ENCODE results near the gene RPS6KA2. TPM values are rescaled to one million over a fixed set of nuclear protein-coding genes. Genes with fewer than 3 reads are reported as not detected.

Gene RPS6KA2
- total and polyA plus RNA-seq, 2 donors (not counting 1 experiment from before 2014, with no cell fraction given), result 2.2 to 16.0 TPM

- Histone ChIP-seq H2AFZ (ENCODE audit: insufficient read depth, low read depth, low read length, poor library complexity, severe bottlenecking) (no peak overlapping the region), H3K4me2 (replicated peaks; ENCODE audit: low read depth, low read length, poor library complexity, severe bottlenecking) (no peak overlapping the region), H3K4me1 (ENCODE audit: control insufficient read depth in 2 of 2, insufficient read depth in 2 of 2, low read length in 2 of 2) (peaks cover 18 to 23% of the 10 kb centered on the region in 2 donors), H3K9me3 (ENCODE audit: control extremely low read depth in 1 of 3, control insufficient read depth in 2 of 3, insufficient read depth in 1 of 3, low read length in 2 of 3) (peaks cover 6 to 13% (median 10%) of the 10 kb centered on the region in 3 donors), H3K79me2 (ENCODE audit: control insufficient read depth, insufficient read depth, low read length) (no peaks in the 10 kb centered on the region), H3K4me3 (ENCODE audit: control extremely low read depth in 1 of 5, extremely low read depth in 1 of 5, insufficient read depth in 1 of 5, low read depth in 2 of 5, low read length in 4 of 5) (no peak overlapping the region), H3K36me3 (replicated peaks in 1 of 2; ENCODE audit: control extremely low read depth in 1 of 2, control insufficient read depth in 1 of 2, extremely low read depth in 1 of 2, insufficient read depth in 2 of 2, low read length in 1 of 2) (no peaks in the 10 kb centered on the region), H3K9ac (ENCODE audit: low read length) (no peak overlapping the region), H4K20me1 (ENCODE audit: control insufficient read depth, insufficient read depth, low read length, poor library complexity, severe bottlenecking) (no peaks in the 10 kb centered on the region), H3K27ac (ENCODE audit: low read length in 2 of 2) (no peak overlapping the region), H3K27me3 (replicated peaks in 1 of 4; ENCODE audit: control extremely low read depth in 1 of 4, control insufficient read depth in 3 of 4, insufficient read depth in 4 of 4, low read length in 3 of 4) (peaks cover 0 to 31% (median 20%) of the 10 kb centered on the region in 4 experiments)
- intact Hi-C loops (cut with micrococcal nuclease), result no loop called here
- Mint-ChIP-seq H3K4me1 (peaks cover 22% of the 10 kb centered on the region), H3K9me3 (ENCODE audit: insufficient read depth) (peaks cover 11% of the 10 kb centered on the region), H3K4me3 (no peak overlapping the region), H3K27me3 (peaks cover 40% of the 10 kb centered on the region), H3K27ac (no peak overlapping the region)
- DNase-seq (no peak), ATAC-seq (ENCODE audit: low read depth) (no peak)
- ChIA-PET POLR2A (no interaction called here), CTCF (interaction anchor here (0.8 to 1.2 kb wide), 2 partner anchors 9 to 132 kb away, joined by 3 read pairs; no protein-coding TSS in a partner anchor)
- no peak for TF ChIP-seq EZH2 (IDR thresholded peaks at IDR 0.05; ENCODE audit: borderline replicate concordance, insufficient read depth, low read depth, low read length, poor library complexity, severe bottlenecking)
- no peak for TF ChIP-seq CTCF (IDR thresholded peaks at IDR 0.05)
- WGBS (ENCODE audit: insufficient coverage), result 93% methylated on average over 3 of the region's 3 CpGs
These were observed 15.6 kb upstream of the RPS6KA2 start for GRCh38 chr6:166642646-166643045.

DNA sequence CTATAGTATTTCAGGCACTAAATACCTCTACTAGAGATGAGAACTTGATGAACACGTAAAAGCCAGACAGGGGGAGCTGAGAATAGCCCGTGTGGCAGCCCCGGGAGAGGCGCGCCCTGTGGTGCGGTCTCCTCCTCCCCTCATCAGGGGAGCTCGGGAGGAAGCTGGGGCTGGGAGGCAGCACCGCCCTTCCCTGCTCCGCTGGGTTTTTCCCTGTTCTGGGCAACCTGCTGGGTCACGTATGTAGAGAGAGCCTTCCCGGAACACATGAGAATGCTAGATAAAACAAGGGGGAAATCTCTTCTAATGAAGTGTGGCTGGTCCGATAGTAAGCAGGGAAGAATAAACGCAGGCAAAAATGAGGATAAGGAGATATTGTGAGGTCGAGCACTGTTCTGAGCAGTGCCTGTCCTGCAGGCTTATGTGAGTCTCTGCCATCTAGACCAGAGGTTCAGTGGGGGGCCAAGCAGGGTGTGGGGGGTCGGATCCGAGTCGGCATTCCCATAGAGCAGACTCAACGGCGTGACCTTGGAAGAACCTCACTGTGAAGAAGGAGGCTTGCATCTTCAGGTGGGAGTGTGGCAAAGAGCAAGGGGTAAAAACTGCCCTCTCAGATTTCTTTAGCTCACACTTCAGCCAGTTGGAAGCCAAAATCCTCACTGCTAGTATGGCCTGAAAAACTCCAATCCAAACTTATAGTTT lies 13.4 kb upstream of the RPS6KA2 start:
- H3K79me2 ChIP-seq (ENCODE audit: control insufficient read depth, insufficient read depth, low read length), result no peaks in the 10 kb centered on the region
- H2AFZ ChIP-seq (ENCODE audit: insufficient read depth, low read depth, low read length, poor library complexity, severe bottlenecking), result no peak overlapping the region
- DNase-seq, result no peak
- H3K4me1 Mint-ChIP-seq, result peaks cover 26% of the 10 kb centered on the region
- peaks cover 6 to 13% (median 8%) of the 10 kb centered on the region in 3 donors for H3K9me3 ChIP-seq (ENCODE audit: control extremely low read depth in 1 of 3, control insufficient read depth in 2 of 3, insufficient read depth in 1 of 3, low read length in 2 of 3)
- no peaks in the 10 kb centered on the region for H3K36me3 ChIP-seq (replicated peaks in 1 of 2; ENCODE audit: control extremely low read depth in 1 of 2, control insufficient read depth in 1 of 2, extremely low read depth in 1 of 2, insufficient read depth in 2 of 2, low read length in 1 of 2)
- H3K4me2 ChIP-seq (replicated peaks; ENCODE audit: low read depth, low read length, poor library complexity, severe bottlenecking), result peak overlapping the region; percentile 9
- 10% methylated on average over 13 of the region's 19 CpGs for WGBS (ENCODE audit: insufficient coverage)
- H4K20me1 ChIP-seq (ENCODE audit: control insufficient read depth, insufficient read depth, low read length, poor library complexity, severe bottlenecking), result no peaks in the 10 kb centered on the region
- peaks cover 0 to 44% (median 31%) of the 10 kb centered on the region in 4 experiments for H3K27me3 ChIP-seq (replicated peaks in 1 of 4; ENCODE audit: control extremely low read depth in 1 of 4, control insufficient read depth in 3 of 4, insufficient read depth in 4 of 4, low read length in 3 of 4)
- ATAC-seq (ENCODE audit: low read depth), result no peak
- TF ChIP-seq CTCF (IDR thresholded peaks at IDR 0.05) (no peak), EZH2 (IDR thresholded peaks at IDR 0.05; ENCODE audit: borderline replicate concordance, insufficient read depth, low read depth, low read length, poor library complexity, severe bottlenecking) (no peak)
- ChIA-PET CTCF (no interaction called here), POLR2A (no interaction called here)
- no peak overlapping the region for H3K27ac ChIP-seq (ENCODE audit: low read length in 2 of 2)
- peaks cover 11% of the 10 kb centered on the region for H3K9me3 Mint-ChIP-seq (ENCODE audit: insufficient read depth)
- H3K4me3 ChIP-seq (ENCODE audit: control extremely low read depth in 1 of 5, extremely low read depth in 1 of 5, insufficient read depth in 1 of 5, low read depth in 2 of 5, low read length in 4 of 5), result no peak overlapping the region
- peaks cover 50% of the 10 kb centered on the region for H3K27me3 Mint-ChIP-seq
- H3K4me3 Mint-ChIP-seq, result no peak overlapping the region
- no peak overlapping the region for H3K27ac Mint-ChIP-seq
- peaks cover 20 to 23% of the 10 kb centered on the region in 2 donors for H3K4me1 ChIP-seq (ENCODE audit: control insufficient read depth in 2 of 2, insufficient read depth in 2 of 2, low read length in 2 of 2)
- H3K9ac ChIP-seq (ENCODE audit: low read length), result no peak overlapping the region
- intact Hi-C loops (cut with micrococcal nuclease), result no loop called here

Data from B cell (primary cell).